Measurements from ENCODE around the gene AIFM3. TPM values are rescaled to one million over a fixed set of nuclear protein-coding genes. Genes with fewer than 3 reads are reported as not detected.

AIFM3 gene
- polyA plus RNA-seq, 2 of the 4 experiments (the other 2 are of a cell fraction): 1.4 to 3.6 TPM

DNA sequence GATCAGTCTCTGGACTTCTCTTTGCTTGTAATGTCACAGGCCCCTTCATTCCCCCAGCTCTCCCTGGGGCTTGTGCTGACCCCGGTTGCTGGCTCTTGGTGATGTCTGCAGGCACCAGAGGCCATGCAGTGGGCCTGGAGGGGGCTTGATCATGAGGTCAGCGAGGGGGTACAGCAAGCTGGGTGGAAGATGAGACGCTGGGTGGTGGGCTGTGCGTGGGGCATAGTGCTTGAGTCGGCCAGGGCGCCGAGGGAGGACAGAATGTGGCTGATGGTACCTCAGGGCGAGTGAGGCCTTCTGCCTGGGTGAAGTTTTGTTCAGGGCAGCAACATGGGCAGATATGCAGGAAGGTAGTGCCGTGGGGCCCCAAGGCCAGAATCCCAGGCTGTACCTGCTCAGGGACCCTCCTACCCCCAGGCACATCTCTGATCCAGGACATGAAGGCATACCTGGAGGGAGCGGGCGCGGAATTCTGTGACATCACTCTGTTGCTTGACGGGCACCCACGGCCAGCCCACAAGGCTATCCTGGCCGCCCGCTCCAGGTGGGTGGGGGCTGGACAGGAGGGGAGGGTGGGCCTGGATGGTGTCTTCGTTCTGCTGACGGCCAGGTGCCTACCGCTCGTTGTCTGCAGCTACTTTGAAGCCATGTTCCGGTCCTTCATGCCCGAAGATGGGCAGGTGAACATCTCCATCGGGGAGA, 28.4 kb downstream of the AIFM3 start:
- POLR2A ChIA-PET: interaction anchor here (1.2 kb wide), 1 partner anchor 13 kb away, joined by 5 read pairs; the partner anchor contains the start of gene LZTR1
- DNase-seq (ENCODE audit: low read depth in 1 of 2, low spot score in 1 of 2) (no peak), FAIRE-seq (no peak), ATAC-seq (no peak)
- H3K9me3 ChIP-seq: no peaks in the 10 kb centered on the region
- TF ChIP-seq JUNB (IDR thresholded peaks at IDR 0.05): no peak
- TF ChIP-seq RCOR1 (IDR thresholded peaks at IDR 0.05; ENCODE audit: low read depth, low read length): no peak
- TF ChIP-seq, protein P1, sequence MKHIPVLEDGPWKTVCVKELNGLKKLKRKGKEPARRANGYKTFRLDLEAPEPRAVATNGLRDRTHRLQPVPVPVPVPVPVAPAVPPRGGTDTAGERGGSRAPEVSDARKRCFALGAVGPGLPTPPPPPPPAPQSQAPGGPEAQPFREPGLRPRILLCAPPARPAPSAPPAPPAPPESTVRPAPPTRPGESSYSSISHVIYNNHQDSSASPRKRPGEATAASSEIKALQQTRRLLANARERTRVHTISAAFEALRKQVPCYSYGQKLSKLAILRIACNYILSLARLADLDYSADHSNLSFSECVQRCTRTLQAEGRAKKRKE (CRISPR knock-in tag; IDR thresholded peaks at IDR 0.05; ENCODE audit: low read depth): no peak
- TF ChIP-seq, protein P2, sequence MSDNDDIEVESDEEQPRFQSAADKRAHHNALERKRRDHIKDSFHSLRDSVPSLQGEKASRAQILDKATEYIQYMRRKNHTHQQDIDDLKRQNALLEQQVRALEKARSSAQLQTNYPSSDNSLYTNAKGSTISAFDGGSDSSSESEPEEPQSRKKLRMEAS (IDR thresholded peaks at IDR 0.05): no peak
- no peak for TF ChIP-seq ZNF302 (CRISPR knock-in tag; IDR thresholded peaks at IDR 0.05)
- no peak for TF ChIP-seq SMC3 (IDR thresholded peaks at IDR 0.05)
- TF ChIP-seq, protein P3, sequence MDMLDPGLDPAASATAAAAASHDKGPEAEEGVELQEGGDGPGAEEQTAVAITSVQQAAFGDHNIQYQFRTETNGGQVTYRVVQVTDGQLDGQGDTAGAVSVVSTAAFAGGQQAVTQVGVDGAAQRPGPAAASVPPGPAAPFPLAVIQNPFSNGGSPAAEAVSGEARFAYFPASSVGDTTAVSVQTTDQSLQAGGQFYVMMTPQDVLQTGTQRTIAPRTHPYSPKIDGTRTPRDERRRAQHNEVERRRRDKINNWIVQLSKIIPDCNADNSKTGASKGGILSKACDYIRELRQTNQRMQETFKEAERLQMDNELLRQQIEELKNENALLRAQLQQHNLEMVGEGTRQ (IDR thresholded peaks at IDR 0.05): no peak
- no peak for TF ChIP-seq HOXB5 (CRISPR knock-in tag; IDR thresholded peaks at IDR 0.05)
- no peak for TF ChIP-seq EHMT2 (IDR thresholded peaks at IDR 0.05; ENCODE audit: low read depth)
- no peak for TF ChIP-seq ZFP36 (IDR thresholded peaks at IDR 0.05; ENCODE audit: borderline replicate concordance, partially characterized antibody)
- TF ChIP-seq HDAC2 (IDR thresholded peaks at IDR 0.05): no peak
- no peak for TF ChIP-seq RARB (CRISPR knock-in tag; IDR thresholded peaks at IDR 0.05)
- CTCF ChIA-PET: no interaction called here
- H3K27ac ChIP-seq: no peak overlapping the region
- no peak overlapping the region for H3K4me2 ChIP-seq
- no peak overlapping the region for H3K4me3 ChIP-seq
- peaks cover 5% of the 10 kb centered on the region; the same call in 2 of the 3 replicates for H3K4me1 ChIP-seq
- WGBS (ENCODE audit: missing lambda C conversion rate): 91% methylated on average over 14 of the region's 23 CpGs

DNA sequence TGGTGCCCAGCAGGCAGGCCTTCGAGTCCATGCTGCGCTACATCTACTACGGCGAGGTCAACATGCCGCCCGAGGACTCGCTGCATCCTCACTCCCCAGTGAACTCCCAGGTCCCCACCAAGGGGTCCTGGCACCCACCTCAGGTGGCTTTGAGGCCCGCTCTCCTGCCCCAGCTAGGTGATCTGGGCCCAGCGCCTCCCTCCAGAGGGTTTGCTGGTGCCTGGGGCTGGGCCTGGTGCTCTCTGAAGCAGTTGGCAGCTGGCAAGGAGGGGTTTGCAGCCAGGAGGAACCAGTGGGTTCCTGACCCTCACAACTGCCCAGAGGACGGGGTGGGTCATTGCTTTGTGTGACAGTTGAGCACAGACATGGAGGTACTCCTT, 29.0 kb downstream of the AIFM3 start:
- WGBS (ENCODE audit: missing lambda C conversion rate): 94% methylated on average over 5 of the region's 10 CpGs
- FAIRE-seq: no peak
- POLR2A ChIA-PET: interaction anchor here (1.2 kb wide), 1 partner anchor 14 kb away, joined by 5 read pairs; the partner anchor contains the start of gene LZTR1
- no peak for DNase-seq (ENCODE audit: low read depth in 1 of 2, low spot score in 1 of 2)
- H3K27ac ChIP-seq: no peak overlapping the region
- CTCF ChIA-PET: no interaction called here
- TF ChIP-seq TP53 (CRISPR knock-in tag; IDR thresholded peaks at IDR 0.05) (no peak), MYC (IDR thresholded peaks at IDR 0.05; ENCODE audit: borderline replicate concordance, low read length) (no peak), MAFK (IDR thresholded peaks at IDR 0.05; ENCODE audit: partially characterized antibody) (no peak), ZNF302 (CRISPR knock-in tag; IDR thresholded peaks at IDR 0.05) (no peak), JUNB (IDR thresholded peaks at IDR 0.05) (no peak), FOXS1 (CRISPR knock-in tag; IDR thresholded peaks at IDR 0.05) (no peak), ZFP36 (IDR thresholded peaks at IDR 0.05; ENCODE audit: borderline replicate concordance, partially characterized antibody) (no peak), FOSB (CRISPR knock-in tag; IDR thresholded peaks at IDR 0.05) (no peak), POLR2AphosphoS2 (conservative IDR thresholded peaks at IDR 0.05; ENCODE audit: low read length) (no peak), NR3C1 (IDR thresholded peaks at IDR 0.05) (no peak), RAD21 (conservative IDR thresholded peaks at IDR 0.05 in 1 of 2, IDR thresholded peaks at IDR 0.05 in 1 of 2) (no peak), EHF (CRISPR knock-in tag; IDR thresholded peaks at IDR 0.05) (no peak), FOSL2 (IDR thresholded peaks at IDR 0.05) (no peak), FOSL2 (CRISPR knock-in tag; IDR thresholded peaks at IDR 0.05) (no peak)
- TF ChIP-seq, protein P4, sequence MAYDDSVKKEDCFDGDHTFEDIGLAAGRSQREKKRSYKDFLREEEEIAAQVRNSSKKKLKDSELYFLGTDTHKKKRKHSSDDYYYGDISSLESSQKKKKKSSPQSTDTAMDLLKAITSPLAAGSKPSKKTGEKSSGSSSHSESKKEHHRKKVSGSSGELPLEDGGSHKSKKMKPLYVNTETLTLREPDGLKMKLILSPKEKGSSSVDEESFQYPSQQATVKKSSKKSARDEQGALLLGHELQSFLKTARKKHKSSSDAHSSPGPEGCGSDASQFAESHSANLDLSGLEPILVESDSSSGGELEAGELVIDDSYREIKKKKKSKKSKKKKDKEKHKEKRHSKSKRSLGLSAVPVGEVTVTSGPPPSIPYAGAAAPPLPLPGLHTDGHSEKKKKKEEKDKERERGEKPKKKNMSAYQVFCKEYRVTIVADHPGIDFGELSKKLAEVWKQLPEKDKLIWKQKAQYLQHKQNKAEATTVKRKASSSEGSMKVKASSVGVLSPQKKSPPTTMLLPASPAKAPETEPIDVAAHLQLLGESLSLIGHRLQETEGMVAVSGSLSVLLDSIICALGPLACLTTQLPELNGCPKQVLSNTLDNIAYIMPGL (CRISPR knock-in tag; IDR thresholded peaks at IDR 0.05; ENCODE audit: borderline replicate concordance): no peak
- TF ChIP-seq, protein P3 (IDR thresholded peaks at IDR 0.05): no peak
- TF ChIP-seq, protein P5, sequence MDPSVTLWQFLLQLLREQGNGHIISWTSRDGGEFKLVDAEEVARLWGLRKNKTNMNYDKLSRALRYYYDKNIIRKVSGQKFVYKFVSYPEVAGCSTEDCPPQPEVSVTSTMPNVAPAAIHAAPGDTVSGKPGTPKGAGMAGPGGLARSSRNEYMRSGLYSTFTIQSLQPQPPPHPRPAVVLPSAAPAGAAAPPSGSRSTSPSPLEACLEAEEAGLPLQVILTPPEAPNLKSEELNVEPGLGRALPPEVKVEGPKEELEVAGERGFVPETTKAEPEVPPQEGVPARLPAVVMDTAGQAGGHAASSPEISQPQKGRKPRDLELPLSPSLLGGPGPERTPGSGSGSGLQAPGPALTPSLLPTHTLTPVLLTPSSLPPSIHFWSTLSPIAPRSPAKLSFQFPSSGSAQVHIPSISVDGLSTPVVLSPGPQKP (IDR thresholded peaks at IDR 0.05; ENCODE audit: low read depth, low read length): no peak
- TF ChIP-seq, protein P6, sequence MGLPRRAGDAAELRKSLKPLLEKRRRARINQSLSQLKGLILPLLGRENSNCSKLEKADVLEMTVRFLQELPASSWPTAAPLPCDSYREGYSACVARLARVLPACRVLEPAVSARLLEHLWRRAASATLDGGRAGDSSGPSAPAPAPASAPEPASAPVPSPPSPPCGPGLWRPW (IDR thresholded peaks at IDR 0.05): no peak
- TF ChIP-seq, protein P7, sequence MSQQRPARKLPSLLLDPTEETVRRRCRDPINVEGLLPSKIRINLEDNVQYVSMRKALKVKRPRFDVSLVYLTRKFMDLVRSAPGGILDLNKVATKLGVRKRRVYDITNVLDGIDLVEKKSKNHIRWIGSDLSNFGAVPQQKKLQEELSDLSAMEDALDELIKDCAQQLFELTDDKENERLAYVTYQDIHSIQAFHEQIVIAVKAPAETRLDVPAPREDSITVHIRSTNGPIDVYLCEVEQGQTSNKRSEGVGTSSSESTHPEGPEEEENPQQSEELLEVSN (IDR thresholded peaks at IDR 0.05; ENCODE audit: borderline replicate concordance, low read depth): no peak
- H3K4me3 ChIP-seq: no peak overlapping the region
- H3K4me2 ChIP-seq: no peak overlapping the region
- no peaks in the 10 kb centered on the region for H3K9me3 ChIP-seq
- ATAC-seq: no peak
- peaks cover 9% of the 10 kb centered on the region; the same call in 2 of the 3 replicates for H3K4me1 ChIP-seq

All from A549 (cell line).